M059J (cell line): ENCODE results near the gene LLGL1. TPM values are rescaled to one million over a fixed set of nuclear protein-coding genes. Genes with fewer than 3 reads are reported as not detected.

Experiments
- DNase-seq: peaks from one replicate; pipeline ENCODE4 v3.0.0-alpha.2; 2012; ENCODE audit warnings: low read depth
- total RNA-seq: library from RNA; depleted of rRNA; stranded (reverse); fragments of >200 nt; shearing (Covaris generic); gene quantifications from 2 replicates; pipeline ENCODE4 v1.2.3, GENCODE V29; 2014; rRNA removed

LLGL1 gene
- total RNA-seq, 1 experiment from 2014 or later = 38.0 TPM

DNA sequence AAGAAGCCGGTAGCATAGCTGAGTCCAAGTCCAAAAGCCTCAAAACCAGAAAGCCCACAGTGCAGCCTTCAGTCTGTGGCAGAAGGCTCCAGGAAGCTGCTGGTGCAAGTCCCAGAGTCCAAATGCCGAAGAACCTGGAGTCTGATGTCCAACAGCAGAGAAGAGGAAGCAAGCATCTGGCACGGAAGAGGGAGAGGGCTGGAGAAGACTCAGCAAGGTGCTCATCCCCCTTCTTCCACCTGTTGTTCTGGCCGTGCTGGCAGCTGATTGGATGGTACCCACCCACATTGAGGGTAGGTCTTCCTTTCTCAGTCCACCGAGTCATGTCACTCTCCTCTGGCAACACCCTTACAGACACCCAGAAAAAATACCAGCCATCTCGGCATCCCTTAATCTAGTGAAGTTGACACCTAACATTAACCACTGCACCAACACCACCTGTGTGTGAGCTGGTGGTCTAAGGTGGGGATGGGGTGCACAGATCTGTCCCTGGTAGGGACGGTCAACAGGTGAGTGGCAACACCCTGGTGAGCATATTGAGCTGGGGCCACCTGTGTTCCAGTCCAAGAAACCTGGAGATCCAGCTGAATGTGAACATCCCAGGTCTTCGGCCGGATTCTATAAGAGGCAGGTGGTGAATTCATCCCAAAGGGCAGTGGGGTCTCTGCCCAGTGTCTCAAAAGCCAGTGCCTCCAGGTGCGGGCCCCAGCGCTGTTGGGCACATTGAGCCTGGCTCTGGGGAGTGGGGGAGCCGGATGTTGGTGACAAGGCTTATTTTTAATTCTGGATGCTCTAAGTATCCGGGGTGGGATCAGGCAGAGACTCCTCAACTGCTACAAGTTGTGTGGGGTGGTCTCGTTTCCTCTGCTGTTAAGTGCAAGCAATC, 44.9 kb downstream of the LLGL1 start:
- no peak for DNase-seq

DNA sequence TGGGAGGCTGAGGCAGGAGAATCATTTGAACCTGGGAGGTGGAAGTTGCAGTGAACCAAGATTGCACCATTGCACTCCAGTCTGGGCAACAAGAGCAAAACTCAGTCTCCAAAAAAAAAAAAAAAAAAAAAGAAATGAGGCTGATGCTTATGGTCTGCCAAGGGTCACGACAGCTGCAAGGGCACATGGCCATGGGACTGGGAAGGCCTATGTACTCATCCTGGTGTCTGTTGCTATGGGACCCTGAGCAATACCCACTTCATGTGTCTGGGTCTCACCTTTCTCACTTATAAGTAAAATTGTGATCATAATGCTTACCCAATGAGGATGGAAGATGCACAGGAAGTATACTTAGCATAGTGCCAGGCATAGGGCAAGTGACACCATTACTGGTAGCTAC, 51.6 kb downstream of the LLGL1 start:
- DNase-seq = no peak

DNA sequence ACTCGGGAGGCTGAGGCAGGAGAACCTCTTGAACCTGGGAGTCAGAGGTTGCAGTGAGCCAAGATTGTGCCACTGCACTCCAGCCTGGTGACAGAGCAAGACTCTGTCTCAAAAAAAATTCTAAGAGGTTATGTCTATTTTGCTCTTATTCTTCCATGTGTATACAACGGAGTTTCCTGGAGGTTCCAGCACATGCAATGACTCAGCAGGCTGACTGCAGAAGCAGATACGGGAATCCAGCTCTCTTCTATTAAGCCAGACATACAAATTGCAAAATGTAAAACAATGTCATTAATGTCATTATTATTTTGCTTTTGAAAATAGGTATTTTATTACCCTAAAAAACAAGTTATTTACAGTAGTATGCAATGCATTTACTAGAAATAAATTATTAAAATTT, 53.4 kb downstream of the LLGL1 start:
- DNase-seq = no peak

DNA sequence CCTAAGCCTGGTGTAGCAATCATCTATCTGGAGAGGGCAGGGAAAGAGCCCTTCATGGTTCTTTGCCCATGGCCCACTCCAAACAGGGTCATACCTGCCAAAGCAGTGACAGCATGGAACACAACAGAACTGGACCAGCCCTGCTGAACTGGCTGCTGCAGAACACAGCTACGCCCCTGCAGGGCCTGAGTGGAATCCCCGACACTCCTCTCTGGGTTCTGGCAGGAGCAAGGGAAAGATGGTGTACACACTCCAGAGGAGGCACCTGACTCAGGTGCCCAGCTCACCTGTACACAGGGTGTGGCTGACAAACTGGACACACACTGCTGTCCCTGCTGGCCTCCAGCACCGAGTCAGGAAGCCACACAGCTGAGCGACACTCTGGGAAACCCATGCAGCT, 54.8 kb downstream of the LLGL1 start:
- no peak for DNase-seq

DNA sequence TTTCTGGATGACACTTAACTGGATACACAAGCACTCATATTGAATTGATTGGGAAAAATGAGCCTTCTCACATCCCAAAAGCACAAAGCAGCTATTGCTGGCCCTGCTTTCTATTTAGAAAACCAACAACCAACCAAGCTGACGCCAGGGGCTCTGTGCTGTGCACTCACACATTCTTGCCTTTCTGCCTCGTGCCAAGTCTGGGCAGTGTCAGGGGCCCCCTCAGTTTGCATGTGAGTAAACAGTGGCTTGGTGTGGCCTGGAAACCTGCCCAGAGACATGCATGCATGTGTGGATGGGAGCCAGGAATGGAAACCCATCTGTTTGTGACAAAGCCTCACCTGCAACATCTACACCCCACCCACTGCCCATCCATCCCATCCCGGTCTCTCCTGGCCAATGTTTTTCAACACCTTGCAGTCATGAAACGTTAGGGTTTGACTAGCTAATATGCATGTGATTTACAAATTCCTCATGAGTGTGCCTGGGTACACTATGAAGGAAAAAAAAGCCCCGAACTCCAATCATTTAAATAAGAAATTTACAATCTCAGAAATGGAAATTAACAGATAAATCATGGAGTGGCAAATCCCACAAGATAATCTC, 55.4 kb downstream of the LLGL1 start:
- DNase-seq = no peak

DNA sequence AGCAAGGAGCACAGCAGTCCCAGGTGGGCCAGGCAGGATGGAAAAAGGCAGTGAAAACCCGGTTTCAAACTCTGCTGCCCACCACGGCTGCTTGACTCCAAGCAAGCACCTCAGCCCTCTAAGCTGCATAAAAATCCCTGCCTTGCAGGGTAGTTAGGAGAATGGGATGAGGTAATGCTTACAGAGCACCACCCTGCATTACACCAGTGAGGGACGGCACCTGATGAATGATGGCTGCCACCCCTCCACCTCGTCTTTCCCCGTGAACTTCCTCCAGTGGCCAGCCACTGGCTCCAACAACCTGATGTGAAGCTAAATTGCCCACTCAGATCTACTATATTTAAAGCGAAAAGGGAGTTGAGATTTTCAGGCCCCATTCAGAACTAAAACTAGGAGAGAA, 56.4 kb downstream of the LLGL1 start:
- DNase-seq = no peak

DNA sequence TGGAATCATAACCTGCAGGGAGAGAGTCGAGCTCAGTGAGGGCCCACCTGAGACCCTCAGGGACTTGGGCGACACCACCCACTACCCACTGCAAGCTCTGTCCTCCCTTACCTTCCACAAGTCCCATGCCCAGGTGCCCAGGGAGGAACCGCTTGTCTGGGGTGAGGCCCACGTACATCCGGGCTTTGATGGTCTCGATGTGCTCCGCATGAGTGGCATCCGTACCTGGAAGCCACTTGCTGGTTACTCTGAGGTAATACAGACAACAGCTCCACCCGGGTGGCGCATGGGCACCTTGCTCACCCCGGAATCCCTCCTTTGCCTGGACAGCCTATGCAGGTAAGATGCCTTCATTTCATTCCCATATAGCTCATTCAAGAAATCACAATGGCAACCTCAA, 59.9 kb downstream of the LLGL1 start:
- DNase-seq = no peak

DNA sequence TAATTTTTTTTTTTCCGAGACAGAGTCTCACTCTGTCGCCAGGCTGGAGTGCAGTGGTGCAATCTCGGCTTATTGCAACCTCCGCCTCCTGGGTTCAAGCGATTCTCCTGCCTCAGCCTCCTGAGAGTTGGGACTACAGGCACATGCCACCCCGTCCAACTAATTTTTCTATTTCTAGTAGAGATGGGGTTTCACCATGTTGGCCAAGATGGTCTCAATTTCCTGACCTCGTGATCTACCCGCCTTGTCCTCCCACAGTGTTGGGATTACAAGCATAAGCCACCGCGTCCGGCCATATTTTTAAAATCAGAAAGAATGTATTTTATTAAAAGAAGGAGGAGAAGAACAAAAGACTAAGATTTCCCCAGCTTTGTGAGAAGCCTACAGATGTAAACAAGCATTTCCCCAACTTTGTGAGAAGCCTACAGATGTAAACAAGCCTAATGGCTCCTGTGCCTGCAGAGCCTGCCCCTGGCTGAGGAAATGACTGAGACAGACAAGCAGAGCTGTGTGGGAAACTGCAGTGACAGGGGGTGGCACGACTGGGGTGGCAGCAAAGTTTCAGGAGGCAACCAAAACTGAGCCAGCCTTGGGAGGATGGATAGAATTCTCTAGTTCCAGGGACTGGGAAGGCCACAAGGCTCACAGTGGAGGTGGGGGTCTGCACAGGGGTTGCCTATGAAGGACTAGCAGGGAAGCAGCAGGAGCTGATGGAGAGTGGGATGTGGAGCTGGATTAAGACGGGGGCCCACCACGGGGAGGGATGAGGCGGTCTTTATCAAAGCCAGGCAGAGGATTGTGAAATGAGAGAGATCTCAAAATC, 66.5 kb downstream of the LLGL1 start:
- DNase-seq = no peak

Other genes with a start within 250 kb of the LLGL1 start
- 12.3 and 14.4 TPM in 2 replicates for gene ATPAF2, start 186.5 kb upstream of the LLGL1 start, total RNA-seq
- gene GID4, start 186.2 kb upstream of the LLGL1 start, total RNA-seq = 5.9 and 8.2 TPM in 2 replicates
- gene DRG2, start 137.7 kb upstream of the LLGL1 start, total RNA-seq = 40.6 and 41.3 TPM in 2 replicates
- not detected in 2 replicates for gene MYO15A, start 116.9 kb upstream of the LLGL1 start, total RNA-seq
- 94.3 and 141 TPM in 2 replicates for gene ALKBH5, start 41.8 kb upstream of the LLGL1 start, total RNA-seq
- gene FLII, start 33.1 kb downstream of the LLGL1 start, total RNA-seq = 180 and 214 TPM in 2 replicates
- 13.3 and 26.4 TPM in 2 replicates for gene MIEF2, start 35.0 kb downstream of the LLGL1 start, total RNA-seq
- 25.2 and 49.2 TPM in 2 replicates for gene TOP3A, start 89.4 kb downstream of the LLGL1 start, total RNA-seq
- 9.8 and 14.7 TPM in 2 replicates for gene SMCR8, start 89.7 kb downstream of the LLGL1 start, total RNA-seq
- 43.2 and 50.8 TPM in 2 replicates for gene SHMT1, start 137.9 kb downstream of the LLGL1 start, total RNA-seq
- not detected in 2 replicates for gene EVPLL, start 152.1 kb downstream of the LLGL1 start, total RNA-seq